Suprapubic skin (tissue), 4 donors: ENCODE measurements around the gene VLDLR. TPM values are rescaled to one million over a fixed set of nuclear protein-coding genes. Genes with fewer than 3 reads are reported as not detected.

Experiments used
- DNase-seq, 2 donors: peaks; one replicate each; pipeline ENCODE4 v3.0.0-alpha.2; 2019; ENCODE audit warnings: low spot score in 2 of 2
- H3K27ac ChIP-seq: fragments of 200-600 bp; sonication (generic); one replicate; pipeline ENCODE4 v1.5.1; 2019
- H3K27me3 ChIP-seq: fragments of 200-600 bp; sonication (generic); one replicate; pipeline ENCODE4 v1.5.1; 2019
- H3K36me3 ChIP-seq: fragments of 200-600 bp; sonication (generic); one replicate; pipeline ENCODE4 v1.5.1; 2019
- H3K4me1 ChIP-seq: fragments of 200-600 bp; sonication (generic); one replicate; pipeline ENCODE4 v1.5.1; 2019
- H3K4me3 ChIP-seq: fragments of 200-600 bp; sonication (generic); one replicate; pipeline ENCODE4 v1.5.1; 2019; ENCODE audit warnings: mild to moderate bottlenecking
- H3K9me3 ChIP-seq: fragments of 200-600 bp; sonication (generic); one replicate; pipeline ENCODE4 v1.5.1; 2019
- CTCF ChIP-seq, 2 donors: fragments of 200-600 bp in 1 of 2; fragments of 450-650 bp in 1 of 2; sonication (generic) in 1 of 2; IDR thresholded peaks; one replicate each; pipeline ENCODE4 v1.5.1; 2016 to 2019; ENCODE audit warnings: antibody characterized with exemption in 2 of 2, mild to moderate bottlenecking in 1 of 2, moderate library complexity in 1 of 2
- EP300 ChIP-seq: sonication (generic); formaldehyde crosslinking; IDR thresholded peaks from one replicate; pipeline ENCODE4 v1.6.1; 2017; ENCODE audit warnings: antibody characterized with exemption
- POLR2A ChIP-seq, 2 donors: fragments of 450-650 bp; IDR thresholded peaks; one replicate each; pipeline ENCODE4 v1.6.1; 2017; ENCODE audit warnings: antibody characterized with exemption in 2 of 2, mild to moderate bottlenecking in 2 of 2, moderate library complexity in 2 of 2
- POLR2AphosphoS5 ChIP-seq, 3 donors: sonication (generic); formaldehyde crosslinking; IDR thresholded peaks; one replicate each; pipeline ENCODE4 v1.6.1; 2017; ENCODE audit warnings: antibody characterized with exemption in 3 of 3
- WGBS: methylation state at CpG from one replicate; pipeline ENCODE4 v1.1.5; 2018; 5-methylcytosine and 5-hydroxymethylcytosine counted together
- total RNA-seq, 4 donors: library from RNA; depleted of rRNA; stranded (reverse); fragments of >200 nt; gene quantifications; one replicate each; pipeline ENCODE4 v1.1.0, GENCODE V29; 2016

VLDLR gene
- total RNA-seq, 4 donors from 2014 or later: 1.1 to 8.4 (median 6.9) TPM

DNA sequence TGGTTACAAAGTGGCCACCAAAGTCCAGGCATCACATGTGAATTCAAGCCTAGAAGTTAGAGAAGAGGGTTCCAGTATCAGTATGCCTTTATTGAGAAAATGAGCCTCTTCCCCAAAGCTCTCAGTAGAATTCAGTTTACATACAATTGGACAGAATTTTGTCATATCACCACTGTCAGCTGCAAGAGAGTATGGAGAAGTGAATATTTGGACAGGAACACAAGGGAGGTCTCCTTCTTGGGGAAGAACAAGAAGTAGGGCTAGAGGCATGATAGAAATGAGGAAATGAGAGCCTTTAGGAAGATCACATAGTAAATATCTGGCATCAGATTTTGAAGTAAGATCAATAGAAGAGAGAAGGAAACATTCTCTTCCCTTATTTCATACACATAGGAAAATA is 27.8 kb upstream of the VLDLR start:
- no peaks in the 10 kb centered on the region for H3K27me3 ChIP-seq
- H3K36me3 ChIP-seq: no peaks in the 10 kb centered on the region
- TF ChIP-seq POLR2A (IDR thresholded peaks at IDR 0.05) (no peak), CTCF (IDR thresholded peaks at IDR 0.05) (no peak)
- no peak overlapping the region for H3K27ac ChIP-seq
- no peak for DNase-seq
- no peaks in the 10 kb centered on the region for H3K4me1 ChIP-seq
- H3K4me3 ChIP-seq: no peak overlapping the region
- peaks cover 14% of the 10 kb centered on the region for H3K9me3 ChIP-seq

GRCh38 chr9:2595973-2596372 is 25.6 kb upstream of the VLDLR start:
- H3K4me1 ChIP-seq: no peaks in the 10 kb centered on the region
- peaks cover 14% of the 10 kb centered on the region for H3K9me3 ChIP-seq
- no peak overlapping the region for H3K4me3 ChIP-seq
- no peak for TF ChIP-seq CTCF (IDR thresholded peaks at IDR 0.05)
- TF ChIP-seq POLR2AphosphoS5 (IDR thresholded peaks at IDR 0.05): no peak
- TF ChIP-seq POLR2A (IDR thresholded peaks at IDR 0.05): no peak
- TF ChIP-seq EP300: no peak
- no peak overlapping the region for H3K27ac ChIP-seq
- no peak for DNase-seq
- 69% methylated on average over 2 of the region's 2 CpGs for whole genome bisulfite sequencing
- H3K36me3 ChIP-seq: no peaks in the 10 kb centered on the region
- no peaks in the 10 kb centered on the region for H3K27me3 ChIP-seq

DNA sequence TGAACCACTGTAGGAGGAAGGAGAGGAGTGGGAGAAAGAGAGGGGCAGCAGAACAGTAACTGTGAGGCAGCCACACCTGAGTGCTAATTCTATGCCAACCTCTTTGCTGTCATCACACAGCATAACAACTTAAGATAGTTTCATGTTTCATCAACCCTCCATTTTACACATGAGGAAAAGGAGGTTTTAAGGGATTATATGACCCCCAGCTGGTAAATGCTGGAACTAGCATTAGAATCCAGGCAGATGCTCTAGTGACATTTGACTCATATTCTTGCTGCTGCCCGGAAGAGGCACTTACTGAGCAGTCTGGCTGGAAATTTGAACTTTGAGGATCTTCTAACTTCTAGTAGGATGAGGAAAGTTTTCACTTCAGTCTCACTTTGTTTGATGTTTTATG is 24.1 kb upstream of the VLDLR start:
- H3K27ac ChIP-seq: no peak overlapping the region
- no peak overlapping the region for H3K4me3 ChIP-seq
- TF ChIP-seq POLR2AphosphoS5 (IDR thresholded peaks at IDR 0.05) (no peak), EP300 (no peak), CTCF (IDR thresholded peaks at IDR 0.05) (no peak), POLR2A (IDR thresholded peaks at IDR 0.05) (no peak)
- H3K9me3 ChIP-seq: peaks cover 7% of the 10 kb centered on the region
- no peaks in the 10 kb centered on the region for H3K36me3 ChIP-seq
- no peaks in the 10 kb centered on the region for H3K4me1 ChIP-seq
- no peaks in the 10 kb centered on the region for H3K27me3 ChIP-seq
- no peak for DNase-seq
- WGBS: 65% methylated on average over 1 of the region's 1 CpG

DNA sequence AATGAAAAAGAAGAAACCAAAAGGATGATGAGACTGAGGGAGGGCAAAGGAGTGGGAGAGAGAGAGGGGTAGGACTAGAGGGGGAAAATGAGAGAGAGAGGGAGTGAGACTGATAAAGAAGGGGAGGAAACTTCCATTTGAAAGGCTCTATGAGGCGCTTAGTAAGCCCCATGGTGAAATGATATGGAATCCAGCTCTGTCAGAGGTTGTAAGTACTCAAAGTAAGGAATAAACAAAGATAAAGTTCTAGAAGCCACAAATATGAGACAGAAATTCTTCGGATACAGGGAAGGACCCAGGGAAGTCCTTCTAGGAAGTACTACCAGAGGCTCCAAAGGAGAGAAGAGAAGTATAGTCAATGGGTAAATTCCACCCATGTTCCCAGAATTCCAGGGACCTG is 21.7 kb upstream of the VLDLR start:
- 57% methylated on average over 2 of the region's 2 CpGs for WGBS

GRCh38 chr9:2600307-2600706 is 21.3 kb upstream of the VLDLR start:
- TF ChIP-seq POLR2AphosphoS5 (IDR thresholded peaks at IDR 0.05) (no peak), POLR2A (IDR thresholded peaks at IDR 0.05) (no peak), CTCF (IDR thresholded peaks at IDR 0.05) (no peak), EP300 (no peak)
- WGBS: 95% methylated on average over 2 of the region's 2 CpGs
- Histone ChIP-seq H3K4me1 (no peaks in the 10 kb centered on the region), H3K27ac (no peak overlapping the region), H3K9me3 (no peaks in the 10 kb centered on the region), H3K27me3 (no peaks in the 10 kb centered on the region), H3K4me3 (no peak overlapping the region), H3K36me3 (no peaks in the 10 kb centered on the region)
- no peak for DNase-seq

More for the DNA sequence above, 21.7 kb upstream of the VLDLR start:
- Histone ChIP-seq H3K27me3 (no peaks in the 10 kb centered on the region), H3K9me3 (no peaks in the 10 kb centered on the region), H3K4me1 (no peaks in the 10 kb centered on the region), H3K27ac (no peak overlapping the region), H3K4me3 (no peak overlapping the region), H3K36me3 (no peaks in the 10 kb centered on the region)
- DNase-seq: no peak
- no peak for TF ChIP-seq POLR2A (IDR thresholded peaks at IDR 0.05)
- no peak for TF ChIP-seq CTCF (IDR thresholded peaks at IDR 0.05)
- TF ChIP-seq EP300: no peak
- TF ChIP-seq POLR2AphosphoS5 (IDR thresholded peaks at IDR 0.05): no peak
